ENCODE results near the gene WDFY4. TPM values are rescaled to one million over a fixed set of nuclear protein-coding genes. Genes with fewer than 3 reads are reported as not detected.

Gene WDFY4
- total and polyA plus RNA-seq, 2 of the 13 experiments (the other 11 are each of a cell fraction or from before 2014, with no cell fraction given), result not detected

- H4K20me1 ChIP-seq (ENCODE audit: insufficient read depth, low read length), result no peaks in the 10 kb centered on the region
- FAIRE-seq (no peak), DNase-seq (ENCODE audit: low spot score) (no peak), ATAC-seq (no peak)
- in situ Hi-C loops (cut with HindIII; ENCODE audit: extremely low pct_ligation_motif_present, low pct_unique_long_range_greater_than_20kb), result no loop called here
- intact Hi-C loops (cut with micrococcal nuclease; ENCODE audit: unreplicated experiment), result no loop called here
- H3K9ac ChIP-seq (ENCODE audit: insufficient read depth, low read depth, low read length), result no peak overlapping the region
- no peak overlapping the region for H3K4me3 ChIP-seq (replicated peaks in 1 of 3; ENCODE audit: insufficient read depth in 1 of 3, low read depth in 2 of 3, low read length in 3 of 3)
- POLR2A ChIA-PET, result no interaction called here
- no peak overlapping the region for H3K4me2 ChIP-seq (ENCODE audit: low read depth, low read length)
- TF ChIP-seq PBX3 (CRISPR knock-in tag; IDR thresholded peaks at IDR 0.05; ENCODE audit: borderline replicate concordance), result no peak
- TF ChIP-seq ZNF746 (CRISPR knock-in tag; IDR thresholded peaks at IDR 0.05), result no peak
- no peak for TF ChIP-seq ZNF235 (CRISPR knock-in tag; IDR thresholded peaks at IDR 0.05; ENCODE audit: borderline replicate concordance)
- no peak for TF ChIP-seq MEIS2 (CRISPR knock-in tag; IDR thresholded peaks at IDR 0.05)
- TF ChIP-seq ZNF350 (CRISPR knock-in tag; IDR thresholded peaks at IDR 0.05; ENCODE audit: borderline replicate concordance, low read depth), result no peak
- TF ChIP-seq, protein P1, sequence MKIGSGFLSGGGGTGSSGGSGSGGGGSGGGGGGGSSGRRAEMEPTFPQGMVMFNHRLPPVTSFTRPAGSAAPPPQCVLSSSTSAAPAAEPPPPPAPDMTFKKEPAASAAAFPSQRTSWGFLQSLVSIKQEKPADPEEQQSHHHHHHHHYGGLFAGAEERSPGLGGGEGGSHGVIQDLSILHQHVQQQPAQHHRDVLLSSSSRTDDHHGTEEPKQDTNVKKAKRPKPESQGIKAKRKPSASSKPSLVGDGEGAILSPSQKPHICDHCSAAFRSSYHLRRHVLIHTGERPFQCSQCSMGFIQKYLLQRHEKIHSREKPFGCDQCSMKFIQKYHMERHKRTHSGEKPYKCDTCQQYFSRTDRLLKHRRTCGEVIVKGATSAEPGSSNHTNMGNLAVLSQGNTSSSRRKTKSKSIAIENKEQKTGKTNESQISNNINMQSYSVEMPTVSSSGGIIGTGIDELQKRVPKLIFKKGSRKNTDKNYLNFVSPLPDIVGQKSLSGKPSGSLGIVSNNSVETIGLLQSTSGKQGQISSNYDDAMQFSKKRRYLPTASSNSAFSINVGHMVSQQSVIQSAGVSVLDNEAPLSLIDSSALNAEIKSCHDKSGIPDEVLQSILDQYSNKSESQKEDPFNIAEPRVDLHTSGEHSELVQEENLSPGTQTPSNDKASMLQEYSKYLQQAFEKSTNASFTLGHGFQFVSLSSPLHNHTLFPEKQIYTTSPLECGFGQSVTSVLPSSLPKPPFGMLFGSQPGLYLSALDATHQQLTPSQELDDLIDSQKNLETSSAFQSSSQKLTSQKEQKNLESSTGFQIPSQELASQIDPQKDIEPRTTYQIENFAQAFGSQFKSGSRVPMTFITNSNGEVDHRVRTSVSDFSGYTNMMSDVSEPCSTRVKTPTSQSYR (CRISPR knock-in tag; IDR thresholded peaks at IDR 0.05; ENCODE audit: borderline replicate concordance), result no peak
- TF ChIP-seq SOX5 (CRISPR knock-in tag; IDR thresholded peaks at IDR 0.05; ENCODE audit: borderline replicate concordance), result no peak
- TF ChIP-seq AHR (CRISPR knock-in tag; IDR thresholded peaks at IDR 0.05), result no peak
- TF ChIP-seq KLF16 (CRISPR knock-in tag; IDR thresholded peaks at IDR 0.05), result no peak
- TF ChIP-seq ZNF382 (CRISPR knock-in tag; IDR thresholded peaks at IDR 0.05; ENCODE audit: borderline replicate concordance), result no peak
- TF ChIP-seq DNMT1 (CRISPR knock-in tag; IDR thresholded peaks at IDR 0.05), result no peak
- no peak for TF ChIP-seq NFRKB (IDR thresholded peaks at IDR 0.05)
- TF ChIP-seq ZNF558 (CRISPR knock-in tag; IDR thresholded peaks at IDR 0.05; ENCODE audit: borderline replicate concordance), result no peak
- TF ChIP-seq ZNF280D (CRISPR knock-in tag; IDR thresholded peaks at IDR 0.05), result no peak
- TF ChIP-seq ZFP1 (CRISPR knock-in tag; IDR thresholded peaks at IDR 0.05), result no peak
- no peak for TF ChIP-seq ZNF12 (CRISPR knock-in tag; IDR thresholded peaks at IDR 0.05)
- H3K4me1 ChIP-seq (ENCODE audit: insufficient read depth, low read length), result no peaks in the 10 kb centered on the region
- H2AFZ ChIP-seq (ENCODE audit: low read length), result no peak overlapping the region
- H3K79me2 ChIP-seq (ENCODE audit: insufficient read depth, low read length), result no peaks in the 10 kb centered on the region
- no CpG with 5 or more reads among the region's 2 CpGs for whole genome bisulfite sequencing (ENCODE audit: low lambda C conversion rate)
- no TSS peak for BruUV-seq (replicated peaks)
- H3K36me3 ChIP-seq (replicated peaks in 1 of 2; ENCODE audit: control insufficient read depth in 1 of 2, insufficient read depth in 2 of 2, low read length in 2 of 2), result no peaks in the 10 kb centered on the region
- H3K27me3 ChIP-seq (ENCODE audit: control insufficient read depth in 1 of 2, insufficient read depth in 2 of 2, low read length in 2 of 2), result no peaks in the 10 kb centered on the region; a peak in 1 of 5 replicates
- H3K27ac ChIP-seq (ENCODE audit: extremely low read length, insufficient read depth, low read length), result no peak overlapping the region
- no peaks in the 10 kb centered on the region for H3K9me3 ChIP-seq (ENCODE audit: low read length)
- CTCF ChIA-PET (ENCODE audit: low intra/inter-chr PET ratio, low total read pairs), result no interaction called here
Observed at GRCh38 chr10:48731654-48732053, 47.0 kb downstream of the WDFY4 start.

Data from HepG2 (cell line).